Measurements from ENCODE around the gene ZNF674.

ZNF674 gene

GRCh38 chrX:46545111-46546005 lies at the start of gene ZNF674:
ZNF674 (minus strand) TSS chrX:46545421; CDS start chrX:46542087, 3,334 bp downstream.
- peak; percentile 8 to 90 (median 74) for DNase-seq

DNA sequence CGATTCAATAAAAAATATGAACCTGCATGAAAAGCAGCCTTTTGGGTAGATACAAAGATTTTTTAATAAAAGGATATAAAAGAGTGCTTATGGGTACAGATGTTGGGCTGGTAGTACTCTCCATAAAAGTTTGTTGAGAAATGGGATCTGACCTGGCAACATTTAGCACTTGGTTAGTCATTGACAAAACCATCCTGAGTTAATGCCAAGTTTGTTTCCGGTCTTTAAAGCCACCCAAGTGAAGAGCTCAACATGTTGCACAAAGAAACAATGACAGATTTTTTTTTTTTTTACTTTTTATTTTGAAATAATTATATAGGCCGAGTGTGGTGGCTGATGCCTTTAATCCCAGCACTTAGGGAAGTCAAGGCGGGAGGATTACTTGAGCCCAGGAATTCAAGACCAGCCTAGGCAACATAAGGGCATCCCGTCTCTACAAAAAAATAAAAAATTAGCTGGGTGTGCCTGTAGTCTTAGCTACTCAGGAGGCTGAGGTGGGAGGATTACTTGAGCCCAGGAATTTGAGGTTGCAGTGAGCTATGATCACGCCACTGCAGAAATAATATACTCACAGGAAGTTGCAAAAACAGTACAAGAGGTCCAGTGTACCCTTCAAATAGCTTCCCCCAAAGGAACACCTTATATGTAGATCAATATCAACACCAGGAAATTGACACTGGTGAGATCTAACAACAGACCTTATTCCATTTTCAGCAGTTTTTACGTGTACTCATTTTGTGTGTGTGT lies 44.9 kb upstream of the ZNF674 start:
- no peak for DNase-seq

DNA sequence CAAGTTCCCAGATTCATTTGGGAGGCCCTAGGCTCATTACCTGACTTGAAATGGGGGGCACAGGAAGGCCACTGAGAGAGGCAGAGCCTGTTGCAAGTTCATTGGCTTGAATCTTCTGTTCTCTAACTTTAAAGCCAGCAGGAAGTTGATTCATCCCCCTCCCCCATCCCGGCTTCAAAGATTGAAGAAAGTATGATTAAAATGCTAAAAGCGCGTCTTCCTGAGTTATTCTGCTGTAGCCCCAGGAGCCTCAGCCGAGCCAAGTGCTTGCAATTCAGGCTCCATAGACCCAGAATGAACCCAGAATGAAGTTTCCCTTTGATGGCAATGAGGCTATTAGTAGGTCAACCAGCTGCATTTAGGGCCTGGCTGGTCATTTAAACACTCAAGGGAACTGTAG lies 43.0 kb upstream of the ZNF674 start:
- peak in 16 of 56 donors; percentile 0 to 27 (median 8) for DNase-seq

GRCh38 chrX:46587753-46588171 lies 42.5 kb upstream of the ZNF674 start:
- no peak for DNase-seq

DNA sequence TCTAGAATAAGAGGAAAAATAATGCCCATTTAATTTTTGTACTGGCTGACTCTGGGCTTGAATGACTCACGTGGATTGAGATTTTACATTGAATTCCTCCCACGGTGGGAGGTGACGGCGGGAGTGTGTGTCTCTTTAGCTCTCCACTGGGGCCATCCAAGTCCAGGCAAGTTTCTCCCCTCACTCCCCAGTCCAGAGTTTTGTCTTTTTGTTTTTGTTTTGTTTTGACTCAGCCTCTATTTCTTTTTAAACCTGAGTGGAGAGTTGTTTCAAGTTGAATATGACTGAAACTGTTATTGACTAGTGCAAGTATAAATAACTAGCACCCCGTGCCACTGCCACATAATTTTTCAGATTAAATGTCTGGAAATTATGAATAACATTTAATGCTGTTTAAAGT lies 41.9 kb upstream of the ZNF674 start:
- no peak for DNase-seq

DNA sequence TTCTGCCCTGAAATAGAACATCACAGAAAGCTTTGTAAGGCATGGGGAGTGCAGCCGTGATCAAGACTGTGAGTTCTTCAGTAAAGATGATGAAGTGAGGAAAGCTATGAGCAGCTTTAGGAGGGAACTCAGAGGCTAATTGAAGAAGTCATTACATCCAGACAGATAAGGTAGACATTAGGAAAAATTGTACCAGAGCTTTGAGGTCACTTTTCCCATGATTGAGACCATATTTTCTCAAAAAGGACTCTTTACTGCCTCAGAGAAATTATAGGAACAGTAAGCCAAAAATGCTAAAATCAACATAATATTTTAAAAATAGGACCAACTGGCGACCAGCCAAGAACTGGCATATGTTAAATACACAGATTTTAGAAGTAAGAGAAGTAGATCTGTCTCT lies 39.5 kb upstream of the ZNF674 start:
- DNase-seq = peak in 1 of 56 donors; percentile 6

GRCh38 chrX:46582966-46583365 lies 37.7 kb upstream of the ZNF674 start:
- peak in 2 of 56 donors; percentile 3 to 9 for DNase-seq

DNA sequence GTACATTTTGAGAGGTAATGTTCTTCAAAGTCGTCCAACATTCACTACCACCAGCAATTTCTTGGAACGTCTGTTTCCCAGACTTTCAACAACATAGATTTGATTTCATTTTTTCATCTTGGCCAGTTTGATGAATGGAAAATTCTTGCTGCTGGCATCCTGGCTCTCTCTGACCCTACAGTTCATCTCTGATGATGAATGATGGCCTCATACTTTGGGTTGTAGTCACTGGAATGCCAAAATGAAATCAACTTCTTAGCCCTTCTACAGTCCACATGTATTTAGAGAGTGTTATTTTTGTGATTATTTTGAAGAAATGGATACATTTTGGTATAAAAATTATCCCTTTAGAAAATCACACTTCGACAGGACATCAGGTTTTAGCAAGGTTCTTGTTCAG lies 37.1 kb upstream of the ZNF674 start:
- DNase-seq = no peak

DNA sequence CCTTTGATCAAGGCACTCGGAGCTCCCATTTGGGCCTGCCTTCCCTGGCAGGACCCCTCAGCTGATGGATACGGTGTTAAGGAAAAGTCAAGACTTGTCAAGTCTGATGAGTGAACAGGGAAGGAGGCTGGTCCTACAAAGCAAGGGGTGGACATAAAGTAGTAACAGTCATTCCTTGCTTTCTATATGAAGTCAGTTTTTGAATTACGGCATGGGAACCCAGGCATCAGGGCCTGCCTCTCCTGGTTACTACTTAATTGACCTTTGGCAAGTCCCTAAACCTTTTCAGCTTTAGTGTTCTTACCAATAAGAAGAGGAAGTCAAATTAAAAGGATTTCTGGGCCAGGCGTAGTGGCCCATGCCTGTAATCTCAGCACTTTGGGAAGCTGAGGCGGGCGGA lies 35.4 kb upstream of the ZNF674 start:
- DNase-seq = no peak

DNA sequence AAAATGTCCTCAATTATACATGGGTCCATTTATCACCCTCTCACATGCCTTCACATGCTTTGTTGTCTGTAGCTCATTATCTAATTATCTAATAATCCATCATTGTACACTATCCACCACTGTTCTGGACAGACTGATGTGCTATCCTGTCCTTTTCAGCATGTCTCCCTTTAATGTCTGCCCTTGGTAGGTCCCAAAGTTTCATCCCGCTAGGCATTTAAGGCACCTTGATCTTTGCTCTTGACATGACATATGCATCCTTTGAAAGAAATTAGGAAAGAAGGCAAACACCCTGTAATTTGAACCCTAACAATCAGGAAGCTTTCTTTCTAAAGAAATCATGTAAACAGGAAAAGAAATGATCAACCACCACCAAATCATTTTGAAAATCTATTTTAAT lies 34.0 kb upstream of the ZNF674 start:
- no peak for DNase-seq

- DNase-seq = no peak
Measured at GRCh38 chrX:46577221-46578005, 32.2 kb upstream of the ZNF674 start.

DNA sequence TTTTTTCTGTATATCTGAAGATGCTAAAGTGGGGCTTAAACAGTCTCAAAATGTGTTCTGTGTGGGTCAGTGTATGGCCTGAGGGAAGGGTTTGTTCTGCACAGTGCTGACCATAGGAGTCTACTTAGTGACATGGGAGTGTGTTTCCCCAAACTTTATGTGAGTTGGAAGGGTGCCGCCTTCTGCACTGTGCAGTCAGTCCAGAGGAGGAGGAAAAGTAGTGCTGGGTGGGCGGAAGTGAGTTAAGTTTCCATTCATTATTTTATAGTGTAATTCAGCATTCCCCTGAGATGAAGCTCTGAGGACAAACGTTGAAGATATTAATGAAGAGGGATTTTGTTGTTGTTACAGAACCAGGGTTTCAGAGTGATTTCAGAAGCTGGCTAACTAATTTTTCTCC lies 31.2 kb upstream of the ZNF674 start:
- DNase-seq = no peak

DNA sequence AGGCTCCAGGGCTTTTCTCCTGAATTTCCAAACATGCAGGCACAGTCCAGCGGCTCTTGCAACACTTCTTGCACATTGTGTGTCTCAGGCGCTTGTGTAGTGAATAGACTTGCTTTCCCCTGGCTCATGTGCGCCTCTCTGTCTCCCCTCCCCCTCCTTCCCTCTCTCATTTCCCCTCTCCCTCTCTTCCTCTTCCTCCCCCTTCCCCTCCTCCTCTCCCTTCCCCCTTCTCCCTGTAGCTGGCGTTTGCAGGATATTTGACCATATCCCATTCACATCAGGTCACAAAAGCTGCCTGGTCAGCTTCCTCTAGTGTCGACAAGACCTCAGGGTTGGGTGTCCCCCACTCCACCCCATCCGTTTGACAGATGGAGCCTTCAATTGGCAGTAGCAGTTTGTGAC lies 30.8 kb upstream of the ZNF674 start:
- peak in 13 of 56 donors; percentile 1 to 29 (median 3) for DNase-seq

- DNase-seq = no peak
Measured at GRCh38 chrX:46575586-46575985, 30.4 kb upstream of the ZNF674 start.

- peak in 1 of 56 donors; percentile 1 for DNase-seq
Measured at GRCh38 chrX:46574774-46575381, 29.7 kb upstream of the ZNF674 start.

GRCh38 chrX:46573892-46574773 lies 28.9 kb upstream of the ZNF674 start:
- DNase-seq = peak in 14 of 56 donors; percentile 0 to 37 (median 14)

DNA sequence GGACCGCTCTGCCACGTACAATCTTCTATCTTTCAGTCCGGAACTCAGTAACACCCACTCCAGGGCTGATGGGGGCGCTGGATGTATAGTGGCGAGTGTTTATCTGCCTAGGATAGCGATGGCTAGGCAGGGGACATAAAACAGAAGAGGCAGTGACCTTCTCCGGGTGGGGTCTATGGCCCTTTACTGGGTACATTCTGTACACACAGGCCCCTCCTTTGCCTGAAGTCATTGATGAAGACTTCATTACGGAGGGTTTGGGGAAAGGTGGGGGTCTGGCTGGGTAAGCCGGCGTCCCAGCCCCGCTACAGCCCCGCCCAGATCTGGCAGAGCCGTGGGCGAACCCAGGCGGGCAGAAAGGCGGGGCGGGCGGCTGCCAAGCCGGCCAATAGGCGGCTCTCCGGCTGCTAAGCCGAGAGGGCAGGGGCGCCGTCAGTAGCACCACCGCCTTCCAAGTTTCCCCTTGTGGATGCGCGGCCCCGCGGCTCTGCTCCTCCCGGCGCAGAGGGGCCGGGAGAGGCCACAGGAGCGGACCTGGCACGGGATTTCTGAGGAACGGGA lies 28.2 kb upstream of the ZNF674 start, which contains the start of gene CHST7:
TSS of gene CHST7 (plus strand) at position 435 of the 561 bp plus-strand sequence. CDS start 167 bp downstream, outside the sequence.
- DNase-seq = peak in 39 of 56 donors; percentile 1 to 57 (median 23)

DNA sequence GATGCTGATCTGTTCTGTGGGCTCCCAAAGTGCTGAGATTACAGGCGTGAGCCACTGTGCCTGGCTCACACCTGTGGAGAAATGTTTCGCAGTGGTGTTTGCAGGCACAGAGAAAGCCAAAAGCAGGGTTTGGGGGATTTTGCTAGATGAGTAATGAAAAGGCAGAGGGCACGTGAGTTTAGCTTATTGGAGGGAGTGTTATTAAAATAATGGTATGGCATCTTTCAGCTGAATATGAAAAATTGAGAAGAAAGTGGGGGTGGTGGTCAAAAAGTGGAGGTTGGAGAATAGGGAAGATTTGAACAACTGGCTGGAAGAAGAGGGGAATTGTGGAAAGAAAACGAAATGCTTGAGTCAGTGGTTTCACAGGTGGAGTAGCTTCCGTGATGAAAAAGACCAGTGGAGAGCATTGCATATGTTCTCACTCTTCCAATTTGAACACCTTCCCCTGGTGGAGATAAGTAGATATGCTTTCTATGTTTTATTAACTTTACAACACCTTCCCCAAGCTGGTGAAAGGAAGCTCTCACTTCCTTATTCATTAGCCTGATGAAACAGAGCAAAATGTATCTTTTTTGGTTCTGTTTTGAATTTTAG lies 27.2 kb upstream of the ZNF674 start:
- no peak for DNase-seq
